Left cardiac atrium (tissue), 4 donors: ENCODE data around the gene HAO2. TPM values are rescaled to one million over a fixed set of nuclear protein-coding genes. Genes with fewer than 3 reads are reported as not detected.

Source experiments
- ATAC-seq, 2 donors: fragments of 200-7000 bp; cut with Tn5 transposase; one replicate each; pipeline ENCODE4 v1.9.1; 2020; ENCODE audit warnings: mild to moderate bottlenecking in 2 of 2, moderate library complexity in 2 of 2
- DNase-seq: peaks from one replicate; pipeline ENCODE4 v3.0.0-alpha.2; 2020
- intact Hi-C, 2 donors: fragments of 100-400 bp; cut with DNase I; formaldehyde crosslinking; loops; one replicate each; pipeline versions ENCODE4 v1.14.1 to v1.15.1; 2022 to 2023
- total RNA-seq, 2 donors: library from RNA; stranded (reverse); fragmentation: NEBNext Ultra II Directional; extraction: Animal tissue kit (Norgen Biotek cat#: 25700); gene quantifications; one replicate each; pipeline ENCODE4 v1.2.1, GENCODE V29; 2021
- donor health status: DM: no; HTN: yes; CAD: no.
- donor health status: DM: no; HTN: yes; CAD: no; lungs with severe emphysema.
- donor health status: DM: yes; HTN: yes; CAD: no.
- donor health status: Dilated cardiomyopathy.

The HAO2 gene
- total RNA-seq, 2 donors from 2014 or later, result not detected

DNA sequence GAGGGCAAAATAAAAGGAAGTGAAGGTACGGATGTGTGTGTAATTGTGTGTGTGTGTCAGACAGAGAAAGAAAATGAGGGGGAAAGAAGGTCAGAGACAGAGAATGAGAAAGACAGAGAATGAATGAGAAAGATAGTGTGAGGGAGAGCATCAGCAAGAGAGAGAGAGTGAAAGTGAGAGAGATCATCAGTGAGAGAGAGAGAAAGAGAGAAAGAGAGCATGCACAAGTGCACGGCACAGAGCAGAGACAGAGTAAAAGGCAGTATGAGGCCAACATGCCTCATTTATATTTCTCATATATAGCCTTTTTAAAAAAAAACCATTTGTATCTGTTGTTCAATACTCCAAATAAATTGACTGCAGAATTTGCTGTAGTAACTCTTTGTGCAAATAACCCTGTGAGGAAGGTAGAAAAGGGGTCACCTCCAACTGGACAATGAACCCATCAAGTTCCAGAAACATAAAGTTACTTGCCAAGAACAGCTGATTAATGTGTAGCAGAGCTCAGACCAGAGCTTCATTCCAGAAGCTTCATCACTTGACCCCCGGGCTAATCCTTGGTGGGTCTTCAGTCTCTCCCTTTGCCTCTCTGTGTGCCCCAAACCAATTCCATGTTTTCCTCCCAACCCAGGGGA lies 47.5 kb downstream of the HAO2 start:
- ATAC-seq, result no peak
- DNase-seq, result no peak
- intact Hi-C loops, result no loop called here

GRCh38 chr1:119419109-119419508 lies 50.5 kb downstream of the HAO2 start:
- intact Hi-C loops, result no loop called here
- ATAC-seq, result no peak
- no peak for DNase-seq

GRCh38 chr1:119420638-119421037 lies 52.1 kb downstream of the HAO2 start:
- ATAC-seq, result no peak
- intact Hi-C loops, result no loop called here

DNA sequence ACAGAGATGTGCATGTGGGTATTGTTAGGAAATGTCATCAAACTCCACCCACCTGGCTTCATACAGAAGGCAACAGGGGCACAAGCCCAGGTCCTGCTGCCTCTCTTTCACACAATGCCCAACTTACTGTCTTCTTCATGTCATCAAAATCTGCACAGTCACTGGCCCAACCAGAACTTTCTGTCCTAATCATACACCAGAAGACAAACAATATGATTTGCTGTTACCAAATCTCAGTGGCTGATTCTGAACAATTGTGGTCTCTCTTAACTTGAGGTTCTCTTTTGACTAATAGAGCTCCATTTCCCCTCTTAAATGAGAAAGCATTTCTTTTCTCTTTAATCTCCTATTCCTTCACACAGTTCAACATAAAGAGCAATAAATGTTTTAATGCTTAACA lies 54.0 kb downstream of the HAO2 start:
- ATAC-seq, result no peak
- no peak for DNase-seq
- intact Hi-C loops, result no loop called here

More at GRCh38 chr1:119420638-119421037, 52.1 kb downstream of the HAO2 start:
- no peak for DNase-seq

DNA sequence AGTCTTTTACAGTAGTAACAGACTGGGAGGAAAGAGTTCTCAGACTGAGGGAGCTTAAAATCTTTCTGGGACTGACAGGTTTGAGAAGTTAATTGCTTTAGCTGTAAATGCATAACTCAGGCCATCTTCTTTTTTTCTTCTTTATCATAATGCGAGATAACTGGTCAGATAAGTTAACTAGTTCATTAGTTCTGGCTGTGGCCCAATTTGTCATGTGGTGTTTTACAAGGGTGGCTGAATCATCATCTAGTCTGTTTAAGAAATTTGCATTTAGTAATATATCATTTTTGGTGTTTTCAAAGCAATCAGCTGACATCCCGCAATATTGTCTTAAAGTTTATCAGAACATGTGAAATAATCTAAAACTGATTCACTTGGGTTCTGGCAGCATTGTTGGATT lies 60.4 kb downstream of the HAO2 start:
- intact Hi-C loops, result no loop called here
- ATAC-seq, result no peak
- no peak for DNase-seq

GRCh38 chr1:119429687-119430086 lies 61.1 kb downstream of the HAO2 start:
- intact Hi-C loops, result no loop called here
- ATAC-seq (no peak), DNase-seq (no peak)

GRCh38 chr1:119430486-119430885 lies 61.9 kb downstream of the HAO2 start:
- DNase-seq (no peak), ATAC-seq (no peak)
- intact Hi-C loops, result no loop called here

DNA sequence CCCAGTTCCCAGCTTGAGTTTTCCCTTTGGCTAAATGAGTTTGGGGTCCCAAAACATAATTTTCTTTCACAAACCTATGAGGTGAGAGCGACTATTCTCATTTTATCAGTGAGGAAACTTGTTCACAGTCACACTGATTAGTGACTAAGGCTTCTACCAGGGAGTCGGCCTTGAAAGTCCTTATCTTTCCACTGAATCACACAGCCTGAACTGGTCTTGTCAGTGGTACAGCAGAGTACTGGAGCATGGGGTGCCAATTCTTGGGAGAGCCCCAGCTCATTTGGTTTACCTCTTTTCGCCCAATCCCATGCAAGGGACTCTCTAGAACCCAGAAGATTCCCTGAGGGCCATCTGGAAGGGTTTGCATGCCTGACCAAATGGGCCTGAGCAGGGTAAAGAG lies 63.3 kb downstream of the HAO2 start:
- ATAC-seq, result no peak
- intact Hi-C loops, result no loop called here
- no peak for DNase-seq

DNA sequence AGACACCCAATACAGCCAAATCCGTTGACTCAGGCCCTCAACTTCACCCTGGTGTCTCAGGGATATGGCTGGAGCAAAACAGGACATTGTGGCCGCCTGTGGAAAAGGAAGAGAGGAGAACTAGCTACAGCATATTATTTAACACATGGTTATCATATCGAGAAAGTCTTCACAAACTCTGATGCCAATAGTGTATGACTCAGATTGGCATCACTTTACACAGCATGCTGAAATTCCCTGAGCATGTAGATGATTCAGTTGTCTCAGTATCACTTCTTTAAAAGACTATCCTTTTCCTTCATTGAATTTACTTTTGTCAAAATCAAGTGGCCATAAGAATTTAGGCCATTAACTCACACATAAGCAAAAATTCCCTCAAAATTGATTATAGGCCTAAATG lies 66.5 kb downstream of the HAO2 start:
- DNase-seq (no peak), ATAC-seq (no peak)
- intact Hi-C loops, result no loop called here

GRCh38 chr1:119438761-119439160 lies 70.2 kb downstream of the HAO2 start:
- intact Hi-C loops, result no loop called here
- ATAC-seq, result no peak
- no peak for DNase-seq

DNA sequence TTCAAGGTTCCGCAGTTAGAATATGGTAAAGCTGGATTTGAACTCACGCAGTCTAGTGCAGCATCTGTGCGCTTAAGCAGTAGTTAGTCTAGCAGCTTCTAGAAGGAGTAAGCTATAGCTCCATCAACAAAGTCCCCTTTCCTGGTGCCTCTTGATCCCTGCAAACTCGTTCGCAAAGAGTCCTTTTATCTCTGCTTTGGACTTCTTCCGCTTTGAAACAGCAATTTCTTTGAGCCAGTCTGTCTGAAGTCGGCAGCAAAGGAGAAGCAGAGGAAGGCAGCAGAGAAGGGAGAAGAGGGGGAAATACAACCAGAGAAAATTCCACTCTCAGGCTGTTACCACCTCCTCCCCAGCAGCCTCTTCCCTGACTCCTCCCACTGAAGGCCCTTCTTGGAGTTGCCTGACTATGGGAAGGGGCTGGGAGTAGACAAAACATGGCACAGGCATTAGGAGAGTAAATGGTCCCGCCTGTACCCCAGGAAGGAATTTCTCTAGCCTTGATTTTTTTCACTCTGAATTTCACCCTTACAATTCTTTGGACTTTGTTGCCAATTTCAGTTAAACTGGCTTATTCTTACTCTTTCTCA lies 72.2 kb downstream of the HAO2 start:
- ATAC-seq (no peak), DNase-seq (no peak)
- intact Hi-C loops, result no loop called here

DNA sequence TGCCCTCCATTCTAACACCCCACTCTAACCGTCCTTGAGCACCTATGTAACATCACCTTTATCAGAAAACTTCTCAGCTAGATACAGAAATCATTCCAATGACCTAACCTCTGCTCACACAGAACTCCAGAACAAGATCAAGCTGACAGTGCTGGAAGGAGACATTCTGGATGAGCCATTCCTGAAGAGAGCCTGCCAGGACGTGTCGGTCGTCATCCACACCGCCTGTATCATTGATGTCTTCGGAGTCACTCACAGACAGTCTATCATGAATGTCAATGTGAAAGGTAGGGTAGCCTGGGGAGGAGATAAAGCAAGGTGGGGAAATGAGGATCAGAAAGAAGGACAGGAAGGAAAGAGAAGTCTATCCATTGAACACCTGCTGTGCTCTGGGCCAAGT lies 74.2 kb downstream of the HAO2 start:
- DNase-seq, result no peak
- intact Hi-C loops, result no loop called here
- ATAC-seq, result no peak

Other genes with a start within 250 kb of the HAO2 start
- 10 to 100 TPM; 11.1 to 11.4 TPM for gene WARS2, start 228.1 kb upstream of the HAO2 start, total RNA-seq
- not detected for gene HSD3B2, start 46.4 kb downstream of the HAO2 start, total RNA-seq
- not detected for gene HSD3B1, start 138.4 kb downstream of the HAO2 start, total RNA-seq